H9 (cell line): Measurements from ENCODE around the gene TXNDC5. TPM values are rescaled to one million over a fixed set of nuclear protein-coding genes. Genes with fewer than 3 reads are reported as not detected.

ENCODE experiments used
- DNase-seq: peaks from one replicate; pipeline ENCODE4 v3.0.0-alpha.2; 2017
- H2AFZ ChIP-seq: one replicate; pipeline ENCODE4 v1.6.1; 2013; ENCODE audit warnings: mild to moderate bottlenecking, low read length, control low read depth, moderate library complexity
- H2AK5ac ChIP-seq: 2 replicates; pipeline ENCODE4 v1.6.1; 2013; ENCODE audit warnings: low read length, control low read depth, mixed read lengths; ENCODE audit not compliant: insufficient read length
- H2BK120ac ChIP-seq: one replicate; pipeline ENCODE4 v1.6.1; 2013; ENCODE audit warnings: low read depth, mild to moderate bottlenecking, low read length, control low read depth, inconsistent platforms; ENCODE audit not compliant: poor library complexity, severe bottlenecking
- H2BK12ac ChIP-seq: 2 replicates; pipeline ENCODE4 v1.6.1; 2013; ENCODE audit warnings: low read length, control low read depth, mixed read lengths, low read depth; ENCODE audit not compliant: insufficient read length
- H2BK15ac ChIP-seq: 2 replicates; pipeline ENCODE4 v1.6.1; 2013; ENCODE audit warnings: low read depth, low read length, control low read depth
- H2BK20ac ChIP-seq: one replicate; pipeline ENCODE4 v1.6.1; 2013; ENCODE audit warnings: low read depth, mild to moderate bottlenecking, low read length, control low read depth, inconsistent platforms; ENCODE audit not compliant: poor library complexity, severe bottlenecking
- H2BK5ac ChIP-seq: 2 replicates; pipeline ENCODE4 v1.6.1; 2013; ENCODE audit warnings: low read length, control low read depth, mixed read lengths; ENCODE audit not compliant: insufficient read length
- H3K14ac ChIP-seq: 2 replicates; pipeline ENCODE4 v1.6.1; 2013; ENCODE audit warnings: low read length, control low read depth; ENCODE audit not compliant: insufficient read depth
- H3K18ac ChIP-seq: 2 replicates; pipeline ENCODE4 v1.6.1; 2013; ENCODE audit warnings: low read depth, mild to moderate bottlenecking, mixed read lengths, low read length, control low read depth; ENCODE audit not compliant: insufficient read length
- H3K23ac ChIP-seq: 2 replicates; pipeline ENCODE4 v1.6.1; 2013; ENCODE audit warnings: low read length, control low read depth, mixed read lengths, low read depth; ENCODE audit not compliant: insufficient read length
- H3K23me2 ChIP-seq: 2 replicates; pipeline ENCODE4 v1.6.1; 2013; ENCODE audit warnings: low read depth, mild to moderate bottlenecking, mixed read lengths, low read length, control low read depth; ENCODE audit not compliant: insufficient read length, poor library complexity, severe bottlenecking
- H3K27ac ChIP-seq: 2 replicates; pipeline ENCODE4 v1.5.1; 2013; ENCODE audit warnings: low read length, control low read depth, mixed read lengths, low read depth; ENCODE audit not compliant: insufficient read length
- H3K27me3 ChIP-seq: 2 replicates; pipeline ENCODE4 v1.6.1; 2013; ENCODE audit warnings: low read length, control low read depth, inconsistent platforms; ENCODE audit not compliant: insufficient read depth
- H3K4ac ChIP-seq: 2 replicates; pipeline ENCODE4 v1.6.1; 2013; ENCODE audit warnings: low read depth, mild to moderate bottlenecking, control low read depth, inconsistent platforms, low read length, moderate library complexity
- H3K4me1 ChIP-seq: 2 replicates; pipeline ENCODE4 v1.6.1; 2013; ENCODE audit warnings: low read length, control low read depth, inconsistent platforms; ENCODE audit not compliant: insufficient read depth
- H3K4me2 ChIP-seq: 2 replicates; pipeline ENCODE4 v1.6.1; 2013; ENCODE audit warnings: low read length, control low read depth, mixed read lengths; ENCODE audit not compliant: insufficient read length, insufficient read depth
- H3K56ac ChIP-seq: 2 replicates; pipeline ENCODE4 v1.6.1; 2013; ENCODE audit warnings: low read depth, mild to moderate bottlenecking, mixed read lengths, low read length, control low read depth; ENCODE audit not compliant: insufficient read length
- H3K79me1 ChIP-seq: 2 replicates; pipeline ENCODE4 v1.6.1; 2013; ENCODE audit warnings: low read depth, mild to moderate bottlenecking, moderate library complexity, low read length, control low read depth, inconsistent platforms; ENCODE audit not compliant: insufficient read depth, poor library complexity, severe bottlenecking
- H3K79me2 ChIP-seq: 2 replicates; pipeline ENCODE4 v1.6.1; 2013; ENCODE audit warnings: low read length, control low read depth, inconsistent platforms; ENCODE audit not compliant: insufficient read depth
- H3K9ac ChIP-seq: 2 replicates; pipeline ENCODE4 v1.6.1; 2013; ENCODE audit warnings: low read length, control low read depth, mixed read lengths; ENCODE audit not compliant: insufficient read length; ENCODE audit errors: extremely low read depth
- H3K9me3 ChIP-seq: one replicate; pipeline ENCODE4 v1.6.1; 2013; ENCODE audit warnings: low read depth, low read length, inconsistent platforms; ENCODE audit not compliant: control insufficient read depth
- H3T11ph ChIP-seq: one replicate; pipeline ENCODE4 v1.6.1; 2013; ENCODE audit warnings: mild to moderate bottlenecking, low read length, control low read depth, inconsistent platforms
- H4K20me1 ChIP-seq: one replicate; pipeline ENCODE4 v1.6.1; 2013; ENCODE audit not compliant: control insufficient read depth, insufficient read length, insufficient read depth
- H4K5ac ChIP-seq: 2 replicates; pipeline ENCODE4 v1.6.1; 2013; ENCODE audit warnings: low read depth, mild to moderate bottlenecking, mixed read lengths, low read length, control low read depth; ENCODE audit not compliant: insufficient read length
- H4K8ac ChIP-seq: replicated peaks from 2 replicates; pipeline ENCODE4 v1.6.1; 2013; ENCODE audit warnings: low read length, control low read depth, mixed read lengths, low read depth; ENCODE audit not compliant: insufficient read length
- H4K91ac ChIP-seq: 2 replicates; pipeline ENCODE4 v1.6.1; 2013; ENCODE audit warnings: low read depth, mild to moderate bottlenecking, moderate library complexity, mixed read lengths, low read length, control low read depth; ENCODE audit not compliant: insufficient read length
- H3K27ac Mint-ChIP-seq, 3 experiments: 2 replicates in 2 of 3; 3 replicates in 1 of 3; pipeline ENCODE4 v1.8.0; 2020 to 2021; ENCODE audit warnings: mixed read lengths in 3 of 3, mild to moderate bottlenecking in 1 of 3, moderate library complexity in 1 of 3
- H3K27me3 Mint-ChIP-seq: 2 replicates; pipeline ENCODE4 v1.8.0; 2021; ENCODE audit warnings: low read depth, mild to moderate bottlenecking, moderate library complexity, mixed read lengths
- H3K36me3 Mint-ChIP-seq, 3 experiments: 2 replicates in 2 of 3; 3 replicates in 1 of 3; pipeline ENCODE4 v1.8.0; 2020 to 2021; ENCODE audit warnings: low read depth in 3 of 3, mixed read lengths in 3 of 3; ENCODE audit not compliant: insufficient read depth in 1 of 3
- H3K4me1 Mint-ChIP-seq, 2 experiments: 2 replicates each; pipeline ENCODE4 v1.8.0; 2020; ENCODE audit warnings: mixed read lengths in 2 of 2
- H3K4me3 Mint-ChIP-seq, 2 experiments: 2 replicates in 1 of 2; 3 replicates in 1 of 2; pipeline ENCODE4 v1.8.0; 2020 to 2021; ENCODE audit warnings: mild to moderate bottlenecking in 2 of 2, mixed read lengths in 2 of 2, moderate library complexity in 1 of 2
- H3K9me3 Mint-ChIP-seq, 2 experiments: 2 replicates in 1 of 2; 3 replicates in 1 of 2; pipeline ENCODE4 v1.8.0; 2020; ENCODE audit warnings: mild to moderate bottlenecking in 2 of 2, mixed read lengths in 2 of 2, moderate library complexity in 1 of 2
- CTCF ChIP-seq: fragments of 200-600 bp; sonication (generic); conservative IDR thresholded peaks from 3 replicates; pipeline ENCODE4 v1.8.0; 2021; ENCODE audit warnings: antibody characterized with exemption, mild to moderate bottlenecking
- WGBS: extraction: QIAGEN DNeasy Blood & Tissue Kit; methylation state at CpG from one replicate; pipeline ENCODE4 v1.1.7; 2013; ENCODE audit warnings: missing lambda C conversion rate, low lambda C conversion rate, mixed read lengths; ENCODE audit not compliant: insufficient read length; ENCODE audit errors: extremely low coverage; 5-methylcytosine and 5-hydroxymethylcytosine counted together
- total RNA-seq: library from RNA; stranded (reverse); gene quantifications from 2 replicates; pipeline ENCODE4 v1.2.1, GENCODE V29; 2021

Gene TXNDC5
- total RNA-seq, 1 experiment from 2014 or later = 130 TPM

- Histone ChIP-seq H3T11ph (no peak overlapping the region), H2BK12ac (no peak overlapping the region), H2BK15ac (no peak overlapping the region), H3K14ac (no peak overlapping the region), H4K20me1 (no peaks in the 10 kb centered on the region), H2BK20ac (no peak overlapping the region), H3K4me1 (no peaks in the 10 kb centered on the region), H4K5ac (no peak overlapping the region), H2AFZ (no peak overlapping the region), H3K79me2 (no peaks in the 10 kb centered on the region), H3K9me3 (no peaks in the 10 kb centered on the region), H3K23me2 (no peaks in the 10 kb centered on the region), H2BK5ac (no peak overlapping the region), H3K9ac (no peak overlapping the region), H2AK5ac (no peak overlapping the region), H2BK120ac (no peak overlapping the region), H3K23ac (no peak overlapping the region), H3K79me1 (no peaks in the 10 kb centered on the region), H3K27me3 (no peaks in the 10 kb centered on the region), H3K18ac (no peak overlapping the region), H3K56ac (no peak overlapping the region), H4K8ac (no peak overlapping the region), H3K4ac (no peak overlapping the region), H3K27ac (no peak overlapping the region), H3K4me2 (no peak overlapping the region), H4K91ac (no peak overlapping the region)
- TF ChIP-seq CTCF = no peak
- H3K27ac Mint-ChIP-seq = no peak overlapping the region
- H3K36me3 Mint-ChIP-seq = peaks cover 0 to 15% (median 5%) of the 10 kb centered on the region in 3 experiments; a peak in 3 of 7 replicates
- WGBS = no CpG with 5 or more reads among the region's 10 CpGs
- no peak overlapping the region for H3K4me3 Mint-ChIP-seq
- peaks cover 11 to 13% of the 10 kb centered on the region in 2 experiments for H3K9me3 Mint-ChIP-seq
- DNase-seq = no peak
- H3K27me3 Mint-ChIP-seq = no peaks in the 10 kb centered on the region
- no peaks in the 10 kb centered on the region for H3K4me1 Mint-ChIP-seq
These were observed 41.7 kb downstream of the TXNDC5 start for GRCh38 chr6:7868926-7869325.
